ENCODE results near the gene LAX1.
"Not testable (repeated sequence)": the region's sequence is repeated elsewhere in the genome, so short reads cannot be mapped to it uniquely, and the experiment has no call there.

Gene LAX1

GRCh38 chr1:203765029-203765837, at the start of gene LAX1:
TSS of gene LAX1 (plus strand) at chr1:203765183. CDS start at chr1:203765566, 383 bp downstream.
- DNase-seq (ENCODE audit: low spot score): peak; percentile 91

GRCh38 chr1:203717120-203717519, 47.9 kb upstream of the LAX1 start:
- no peak for DNase-seq (ENCODE audit: low spot score)

GRCh38 chr1:203720242-203720641, 44.7 kb upstream of the LAX1 start:
- DNase-seq (ENCODE audit: low spot score): no peak

- DNase-seq (ENCODE audit: low spot score): no peak
Measured at GRCh38 chr1:203722909-203723308, 42.1 kb upstream of the LAX1 start.

GRCh38 chr1:203726417-203726867, 38.5 kb upstream of the LAX1 start:
- no peak for DNase-seq (ENCODE audit: low spot score)

GRCh38 chr1:203733009-203733863, 31.7 kb upstream of the LAX1 start:
- no peak for DNase-seq (ENCODE audit: low spot score)

GRCh38 chr1:203742436-203742835, 22.5 kb upstream of the LAX1 start:
- DNase-seq (ENCODE audit: low spot score): no peak

GRCh38 chr1:203743091-203743571, 21.9 kb upstream of the LAX1 start:
- no peak for DNase-seq (ENCODE audit: low spot score)

- DNase-seq (ENCODE audit: low spot score): peak; percentile 19
Measured at GRCh38 chr1:203744075-203744972, 20.7 kb upstream of the LAX1 start.

- no peak for DNase-seq (ENCODE audit: low spot score)
Measured at GRCh38 chr1:203746281-203746680, 18.7 kb upstream of the LAX1 start.

GRCh38 chr1:203751051-203751450, 13.9 kb upstream of the LAX1 start:
- no peak for DNase-seq (ENCODE audit: low spot score)

GRCh38 chr1:203751618-203752361, 13.2 kb upstream of the LAX1 start:
- not testable (repeated sequence) for DNase-seq (ENCODE audit: low spot score)

GRCh38 chr1:203754455-203754864, 10.5 kb upstream of the LAX1 start:
- no peak for DNase-seq (ENCODE audit: low spot score)

- no peak for DNase-seq (ENCODE audit: low spot score)
Measured at GRCh38 chr1:203756036-203756435, 8.9 kb upstream of the LAX1 start.

- not testable (repeated sequence) for DNase-seq (ENCODE audit: low spot score)
Measured at GRCh38 chr1:203758749-203759148, 6.2 kb upstream of the LAX1 start.

- DNase-seq (ENCODE audit: low spot score): no peak
Measured at GRCh38 chr1:203760506-203760905, 4.5 kb upstream of the LAX1 start.

- DNase-seq (ENCODE audit: low spot score): not testable (repeated sequence)
Measured at GRCh38 chr1:203761958-203762357, 3.0 kb upstream of the LAX1 start.

GRCh38 chr1:203763505-203763904, 1.5 kb upstream of the LAX1 start:
- DNase-seq (ENCODE audit: low spot score): no peak

- DNase-seq (ENCODE audit: low spot score): peak; percentile 4
Measured at GRCh38 chr1:203764105-203765028, 616 bp upstream of the LAX1 start.

- DNase-seq (ENCODE audit: low spot score): no peak
Measured at GRCh38 chr1:203768256-203768655, 3.3 kb downstream of the LAX1 start.

All from activated CD4-positive, alpha-beta T cell treated with anti-CD3 and anti-CD28 coated beads, Interleukin-2, Interleukin-4, amounts not matched to agents 100 ng/mL and 50 ng/mL, durations not matched to agents 16 hours and 8 hours (primary cell).